GM18868 (cell line): ENCODE measurements around the gene CD99L2.
A peak's percentile ranks its signal among the peaks of the same experiment; 100 is the strongest.
"Not testable (repeated sequence)": the region's sequence is repeated elsewhere in the genome, so short reads cannot be mapped to it uniquely, and the experiment has no call there.

Experiments used
- ATAC-seq: cut with Tn5 transposase; IDR thresholded peaks from one replicate; pipeline ENCODE4 v1.9.1; 2021; ENCODE audit warnings: mild to moderate bottlenecking, moderate library complexity; ENCODE audit not compliant: unreplicated experiment

Gene CD99L2

GRCh38 chrX:150897421-150898320 lies 797 bp downstream of the CD99L2 start:
- ATAC-seq, result no peak

GRCh38 chrX:150896632-150897031 lies 1.8 kb downstream of the CD99L2 start:
- no peak for ATAC-seq

- no peak for ATAC-seq
Observed at GRCh38 chrX:150893936-150894335, 4.5 kb downstream of the CD99L2 start.

GRCh38 chrX:150889131-150889530 lies 9.3 kb downstream of the CD99L2 start:
- no peak for ATAC-seq

- ATAC-seq, result no peak
Observed at GRCh38 chrX:150887906-150888465, 10.5 kb downstream of the CD99L2 start.

GRCh38 chrX:150887268-150887667 lies 11.2 kb downstream of the CD99L2 start:
- ATAC-seq, result not testable (repeated sequence)

- no peak for ATAC-seq
Observed at GRCh38 chrX:150886381-150886780, 12.1 kb downstream of the CD99L2 start.

GRCh38 chrX:150880808-150881165 lies 17.7 kb downstream of the CD99L2 start:
- peak; percentile 34 for ATAC-seq

- peak; percentile 71 for ATAC-seq
Observed at GRCh38 chrX:150879855-150880807, 18.3 kb downstream of the CD99L2 start.

GRCh38 chrX:150875621-150876020 lies 22.8 kb downstream of the CD99L2 start:
- ATAC-seq, result not testable (repeated sequence)

- no peak for ATAC-seq
Observed at GRCh38 chrX:150874448-150874847, 24.0 kb downstream of the CD99L2 start.

- ATAC-seq, result peak; percentile 83
Observed at GRCh38 chrX:150873616-150874015, 24.9 kb downstream of the CD99L2 start.

GRCh38 chrX:150872773-150873336 lies 25.6 kb downstream of the CD99L2 start:
- ATAC-seq, result no peak

GRCh38 chrX:150871341-150871811 lies 27.1 kb downstream of the CD99L2 start:
- ATAC-seq, result no peak

GRCh38 chrX:150870487-150871340 lies 27.8 kb downstream of the CD99L2 start:
- no peak for ATAC-seq

GRCh38 chrX:150870029-150870428 lies 28.4 kb downstream of the CD99L2 start:
- ATAC-seq, result no peak

GRCh38 chrX:150869450-150869849 lies 29.0 kb downstream of the CD99L2 start:
- no peak for ATAC-seq

GRCh38 chrX:150868625-150869024 lies 29.8 kb downstream of the CD99L2 start:
- peak; percentile 47 for ATAC-seq

- no peak for ATAC-seq
Observed at GRCh38 chrX:150864127-150864526, 34.3 kb downstream of the CD99L2 start.

GRCh38 chrX:150863191-150863590 lies 35.3 kb downstream of the CD99L2 start:
- ATAC-seq, result no peak
